Activated naive CD8-positive, alpha-beta T cell treated with anti-CD3 and anti-CD28 coated beads, Interleukin-2, amount 50 U/mL, for 16 hours (primary cell): ENCODE results near the gene SNX11.
"Not testable (repeated sequence)": the region's sequence is repeated elsewhere in the genome, so short reads cannot be mapped to it uniquely, and the experiment has no call there.

Experiments
- DNase-seq: peaks from one replicate; pipeline ENCODE4 v3.0.0-alpha.2; 2020; ENCODE audit warnings: low read depth, low spot score

The SNX11 gene

GRCh38 chr17:48107137-48108055, at the start of gene SNX11:
Gene SNX11, plus strand, starts transcription at chr17:48107766. Its CDS starts 4,278 bp downstream, at chr17:48112044.
- DNase-seq, result peak; percentile 84

GRCh38 chr17:48058393-48059124, 49.0 kb upstream of the SNX11 start:
- no peak for DNase-seq

- DNase-seq, result no peak
These were observed 48.4 kb upstream of the SNX11 start for GRCh38 chr17:48059125-48059668.

GRCh38 chr17:48060249-48060648, 47.3 kb upstream of the SNX11 start:
- no peak for DNase-seq

- no peak for DNase-seq
These were observed 45.3 kb upstream of the SNX11 start for GRCh38 chr17:48062273-48062672.

GRCh38 chr17:48064638-48065037, 42.9 kb upstream of the SNX11 start:
- no peak for DNase-seq

GRCh38 chr17:48066192-48066591, 41.4 kb upstream of the SNX11 start:
- no peak for DNase-seq

- DNase-seq, result no peak
These were observed 40.9 kb upstream of the SNX11 start for GRCh38 chr17:48066656-48067055.

- DNase-seq, result no peak
These were observed 40.3 kb upstream of the SNX11 start for GRCh38 chr17:48067245-48067644.

- DNase-seq, result not testable (repeated sequence)
These were observed 39.8 kb upstream of the SNX11 start for GRCh38 chr17:48067808-48068207.

- DNase-seq, result no peak
These were observed 39.0 kb upstream of the SNX11 start for GRCh38 chr17:48068491-48068961.

GRCh38 chr17:48070195-48070594, 37.4 kb upstream of the SNX11 start:
- DNase-seq, result no peak

- no peak for DNase-seq
These were observed 35.9 kb upstream of the SNX11 start for GRCh38 chr17:48071654-48072053.

GRCh38 chr17:48072811-48073210, 34.8 kb upstream of the SNX11 start:
- DNase-seq, result not testable (repeated sequence)

GRCh38 chr17:48073566-48074094, 33.9 kb upstream of the SNX11 start:
- not testable (repeated sequence) for DNase-seq

- peak; percentile 45 for DNase-seq
These were observed 33.1 kb upstream of the SNX11 start for GRCh38 chr17:48074322-48075081.

GRCh38 chr17:48077152-48077551, 30.4 kb upstream of the SNX11 start:
- not testable (repeated sequence) for DNase-seq

GRCh38 chr17:48081858-48082257, 25.7 kb upstream of the SNX11 start:
- no peak for DNase-seq

- DNase-seq, result no peak
These were observed 22.6 kb upstream of the SNX11 start for GRCh38 chr17:48084932-48085331.

GRCh38 chr17:48093341-48094045, 14.1 kb upstream of the SNX11 start:
- no peak for DNase-seq

- DNase-seq, result no peak
These were observed 12.0 kb upstream of the SNX11 start for GRCh38 chr17:48095611-48096010.
